ENCODE measurements around the gene ARHGAP9.
A peak's percentile ranks its signal among the peaks of the same experiment; 100 is the strongest.
"Not testable (repeated sequence)": the region's sequence is repeated elsewhere in the genome, so short reads cannot be mapped to it uniquely, and the experiment has no call there.

ARHGAP9 gene

DNA sequence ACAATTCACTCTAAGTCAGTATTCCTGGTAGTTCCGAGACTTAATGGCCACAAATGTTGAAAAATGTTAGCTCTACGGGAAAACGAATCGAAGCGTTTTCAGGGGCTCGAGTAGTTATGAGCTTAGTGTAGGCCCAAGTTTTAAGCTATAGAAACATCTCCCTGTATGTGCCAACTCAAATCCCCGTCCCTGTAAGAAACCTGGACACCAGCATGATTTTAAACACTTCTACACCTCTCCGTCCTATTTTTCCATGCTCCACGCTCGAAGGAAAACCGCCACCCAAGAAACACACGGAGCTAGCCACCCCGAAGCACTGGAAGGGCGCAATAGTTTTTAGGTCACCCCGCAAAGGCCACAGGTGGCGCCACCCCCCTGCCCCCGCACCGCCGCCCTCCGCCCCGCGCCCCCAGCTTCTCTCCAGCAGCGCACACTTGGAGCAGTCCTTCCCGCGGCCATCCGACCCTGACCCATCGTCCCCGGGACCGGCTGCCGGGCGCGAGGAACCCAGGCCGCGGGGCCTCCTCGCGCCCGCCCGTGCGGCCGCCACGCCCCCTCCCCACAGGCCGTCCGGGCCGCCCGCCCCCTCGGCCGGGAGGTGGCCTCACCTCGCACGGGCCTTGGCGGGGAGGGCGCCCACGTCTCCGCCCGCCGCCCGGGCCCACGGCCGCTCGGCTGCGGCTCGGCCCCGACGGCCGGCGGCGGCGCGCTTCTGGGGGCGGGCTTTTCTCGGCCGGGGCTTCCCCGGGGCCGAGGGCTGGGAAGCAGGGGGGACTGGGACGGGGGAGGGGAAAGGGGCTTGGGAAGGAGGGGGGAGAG lies 49.3 kb downstream of the ARHGAP9 start:
- H3K9ac ChIP-seq (ENCODE audit: low read length in 5 of 5) = peak overlapping the region; percentile 88 to 96 (median 93)
- H3K9me3 ChIP-seq (ENCODE audit: control insufficient read depth in 5 of 5, low read length in 5 of 5) = no peaks in the 10 kb centered on the region
- no peaks in the 10 kb centered on the region for H3K27me3 ChIP-seq (ENCODE audit: control insufficient read depth in 5 of 5, insufficient read depth in 4 of 5, low read length in 5 of 5)
- H3K36me3 ChIP-seq (ENCODE audit: control insufficient read depth in 5 of 5, insufficient read depth in 5 of 5, low read length in 5 of 5) = peaks cover 0 to 3% (median 0%) of the 10 kb centered on the region in 5 donors
- peaks cover 2 to 16% (median 13%) of the 10 kb centered on the region in 5 donors for H3K4me1 ChIP-seq (ENCODE audit: control insufficient read depth in 5 of 5, insufficient read depth in 5 of 5, low read length in 5 of 5)
- peak overlapping the region; percentile 97 for H3K27ac ChIP-seq (ENCODE audit: low read depth, low read length)
- peak overlapping the region; percentile 75 to 84 (median 78) for H3K4me3 ChIP-seq (ENCODE audit: low read depth in 1 of 5, low read length in 5 of 5)

DNA sequence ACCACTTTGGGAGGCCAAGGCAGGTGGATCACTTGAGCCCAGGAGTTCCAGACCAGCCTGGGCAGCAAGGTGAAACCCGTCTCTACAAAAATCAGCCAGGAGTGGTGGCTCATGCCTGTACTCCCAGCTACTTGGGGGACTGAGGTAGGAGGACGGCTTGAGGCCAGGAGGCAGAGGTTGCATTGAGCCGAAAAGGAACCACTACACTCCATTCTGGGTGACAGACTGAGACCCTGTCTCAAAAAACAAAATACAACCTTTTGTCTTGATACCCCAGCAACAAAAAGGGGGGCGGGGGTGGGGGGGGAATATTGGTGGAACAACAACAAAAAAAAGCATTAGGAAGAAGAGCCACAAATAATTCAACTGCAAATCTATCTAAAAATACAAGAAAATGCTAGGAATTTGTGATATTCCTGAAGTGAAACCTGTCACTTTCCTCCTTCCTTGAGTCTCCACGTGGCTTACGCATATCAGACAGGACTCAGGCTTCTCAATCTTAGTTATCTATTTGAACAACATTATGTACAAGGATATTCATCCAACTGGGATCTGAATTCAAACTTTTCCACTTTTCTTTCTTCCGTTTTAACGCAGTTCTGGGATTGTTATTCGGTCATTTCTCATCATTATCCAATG lies 50.1 kb downstream of the ARHGAP9 start:
- Histone ChIP-seq H3K9ac (ENCODE audit: low read length in 5 of 5) (peak overlapping the region; percentile 88 to 96 (median 93)), H3K27me3 (ENCODE audit: control insufficient read depth in 5 of 5, insufficient read depth in 4 of 5, low read length in 5 of 5) (no peaks in the 10 kb centered on the region), H3K9me3 (ENCODE audit: control insufficient read depth in 5 of 5, low read length in 5 of 5) (no peaks in the 10 kb centered on the region), H3K4me1 (ENCODE audit: control insufficient read depth in 5 of 5, insufficient read depth in 5 of 5, low read length in 5 of 5) (peaks cover 2 to 16% (median 13%) of the 10 kb centered on the region in 5 donors), H3K36me3 (ENCODE audit: control insufficient read depth in 5 of 5, insufficient read depth in 5 of 5, low read length in 5 of 5) (peaks cover 0 to 4% (median 0%) of the 10 kb centered on the region in 5 donors), H3K27ac (ENCODE audit: low read depth, low read length) (peak overlapping the region; percentile 97), H3K4me3 (ENCODE audit: low read depth in 1 of 5, low read length in 5 of 5) (peak overlapping the region; percentile 75 to 84 (median 78))

- H3K27me3 ChIP-seq (ENCODE audit: control insufficient read depth in 5 of 5, insufficient read depth in 4 of 5, low read length in 5 of 5) = no peaks in the 10 kb centered on the region
- peak overlapping the region in 4 of 5 donors; percentile 26 to 93 (median 91) for H3K9ac ChIP-seq (ENCODE audit: low read length in 5 of 5)
- H3K36me3 ChIP-seq (ENCODE audit: control insufficient read depth in 5 of 5, insufficient read depth in 5 of 5, low read length in 5 of 5) = peaks cover 0 to 4% (median 0%) of the 10 kb centered on the region in 5 donors
- H3K27ac ChIP-seq (ENCODE audit: low read depth, low read length) = peak overlapping the region; percentile 97
- peaks cover 2 to 16% (median 13%) of the 10 kb centered on the region in 5 donors for H3K4me1 ChIP-seq (ENCODE audit: control insufficient read depth in 5 of 5, insufficient read depth in 5 of 5, low read length in 5 of 5)
- H3K4me3 ChIP-seq (ENCODE audit: low read depth in 1 of 5, low read length in 5 of 5) = no peak overlapping the region
- no peaks in the 10 kb centered on the region for H3K9me3 ChIP-seq (ENCODE audit: control insufficient read depth in 5 of 5, low read length in 5 of 5)
These were observed 50.7 kb downstream of the ARHGAP9 start for GRCh38 chr12:57428965-57429364.

- H3K36me3 ChIP-seq (ENCODE audit: control insufficient read depth in 5 of 5, insufficient read depth in 5 of 5, low read length in 5 of 5); H3K9me3 ChIP-seq (ENCODE audit: control insufficient read depth in 5 of 5, low read length in 5 of 5); H3K9ac ChIP-seq (ENCODE audit: low read length in 5 of 5); H3K4me3 ChIP-seq (ENCODE audit: low read depth in 1 of 5, low read length in 5 of 5); H3K27me3 ChIP-seq (ENCODE audit: control insufficient read depth in 5 of 5, insufficient read depth in 4 of 5, low read length in 5 of 5); H3K27ac ChIP-seq (ENCODE audit: low read depth, low read length): not testable (repeated sequence)
- peaks cover 2 to 16% (median 13%) of the 10 kb centered on the region in 5 donors for H3K4me1 ChIP-seq (ENCODE audit: control insufficient read depth in 5 of 5, insufficient read depth in 5 of 5, low read length in 5 of 5)
These were observed 52.7 kb downstream of the ARHGAP9 start for GRCh38 chr12:57426948-57427347.

All from subcutaneous abdominal adipose tissue (tissue), 5 donors.